ENCODE results near the gene GNAS. TPM values are rescaled to one million over a fixed set of nuclear protein-coding genes. Genes with fewer than 3 reads are reported as not detected.

The GNAS gene
- total and polyA plus RNA-seq, 9 donors: 1,389 to 3,620 (median 3,139) TPM

DNA sequence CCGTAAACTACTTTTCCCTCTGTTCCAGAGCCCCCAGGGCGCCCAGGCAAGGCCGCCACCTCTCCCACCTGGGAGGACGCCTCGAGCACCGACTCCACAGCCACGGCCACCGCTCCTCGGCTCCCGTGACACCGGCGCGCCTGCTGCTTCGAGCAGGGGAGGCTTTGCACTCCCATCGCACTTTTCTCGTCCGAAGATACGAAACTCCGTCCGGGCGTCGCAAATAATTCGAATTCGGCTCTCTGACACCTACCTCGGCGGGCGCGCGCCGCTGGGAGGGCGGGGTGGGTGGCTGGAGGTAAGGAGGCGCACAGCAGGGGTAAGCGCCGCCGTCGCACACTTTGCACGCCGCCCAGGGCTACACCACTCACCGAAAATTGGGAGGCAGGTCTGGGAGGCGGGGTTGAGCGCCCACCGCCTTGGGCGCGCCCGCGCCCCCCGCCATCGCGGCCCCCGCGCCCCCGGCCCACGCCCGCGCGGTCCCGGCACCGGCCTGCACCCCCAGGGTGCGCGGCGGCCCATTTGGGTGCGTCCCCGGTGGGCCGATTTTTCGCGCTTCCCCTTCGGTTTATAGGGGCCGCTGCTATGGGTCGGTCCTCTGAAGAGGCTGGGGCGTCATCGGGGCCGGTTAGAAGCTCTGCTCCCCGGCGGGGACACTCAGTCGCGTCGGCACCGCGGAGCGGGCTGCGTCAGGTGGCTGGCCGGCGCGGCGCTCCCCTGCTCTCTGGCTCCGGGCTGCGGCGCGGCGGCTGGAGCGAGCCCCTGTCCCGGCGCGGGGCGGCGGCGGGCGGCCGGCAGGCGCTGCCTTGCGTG is 36.2 kb downstream of the GNAS start:
- Histone ChIP-seq H3K9me3 (replicated peaks; ENCODE audit: control insufficient read depth, low read depth, low read length) (no peaks in the 10 kb centered on the region), H3K4me1 (ENCODE audit: control insufficient read depth, insufficient read depth, low read length) (peaks cover 12% of the 10 kb centered on the region), H3K27ac (ENCODE audit: low read length) (peak overlapping the region; percentile 75), H3K27me3 (ENCODE audit: control insufficient read depth, insufficient read depth, low read length) (no peaks in the 10 kb centered on the region), H3K36me3 (ENCODE audit: control insufficient read depth, insufficient read depth, low read length) (peaks cover 10% of the 10 kb centered on the region), H3K4me3 (ENCODE audit: low read length) (peak overlapping the region; percentile 57)
- 33% methylated on average over 100 of the region's 101 CpGs for WGBS (ENCODE audit: insufficient coverage)
- DNase-seq: peak; percentile 87

DNA sequence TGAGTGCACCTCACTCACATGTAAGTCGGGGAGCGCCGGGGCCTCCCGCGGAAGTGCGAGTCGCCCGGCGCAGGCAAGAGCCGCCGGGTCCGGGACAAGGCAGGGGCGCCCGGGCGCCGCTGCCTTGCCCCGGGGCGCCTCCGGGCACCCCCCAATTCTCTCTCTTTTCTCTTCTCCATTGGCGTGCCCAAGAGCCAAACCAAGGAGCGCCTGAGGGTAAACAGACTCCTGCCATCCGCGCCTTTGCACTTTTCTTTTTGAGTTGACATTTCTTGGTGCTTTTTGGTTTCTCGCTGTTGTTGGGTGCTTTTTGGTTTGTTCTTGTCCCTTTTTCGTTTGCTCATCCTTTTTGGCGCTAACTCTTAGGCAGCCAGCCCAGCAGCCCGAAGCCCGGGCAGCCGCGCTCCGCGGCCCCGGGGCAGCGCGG is 36.8 kb downstream of the GNAS start:
- peak overlapping the region; percentile 37 for H3K4me3 ChIP-seq (ENCODE audit: low read length)
- WGBS (ENCODE audit: insufficient coverage): 32% methylated on average over 24 of the region's 35 CpGs
- no peak for DNase-seq
- no peaks in the 10 kb centered on the region for H3K27me3 ChIP-seq (ENCODE audit: control insufficient read depth, insufficient read depth, low read length)
- peaks cover 10% of the 10 kb centered on the region for H3K36me3 ChIP-seq (ENCODE audit: control insufficient read depth, insufficient read depth, low read length)
- H3K27ac ChIP-seq (ENCODE audit: low read length): peak overlapping the region; percentile 81
- peaks cover 12% of the 10 kb centered on the region for H3K4me1 ChIP-seq (ENCODE audit: control insufficient read depth, insufficient read depth, low read length)
- H3K9me3 ChIP-seq (replicated peaks; ENCODE audit: control insufficient read depth, low read depth, low read length): no peaks in the 10 kb centered on the region

DNA sequence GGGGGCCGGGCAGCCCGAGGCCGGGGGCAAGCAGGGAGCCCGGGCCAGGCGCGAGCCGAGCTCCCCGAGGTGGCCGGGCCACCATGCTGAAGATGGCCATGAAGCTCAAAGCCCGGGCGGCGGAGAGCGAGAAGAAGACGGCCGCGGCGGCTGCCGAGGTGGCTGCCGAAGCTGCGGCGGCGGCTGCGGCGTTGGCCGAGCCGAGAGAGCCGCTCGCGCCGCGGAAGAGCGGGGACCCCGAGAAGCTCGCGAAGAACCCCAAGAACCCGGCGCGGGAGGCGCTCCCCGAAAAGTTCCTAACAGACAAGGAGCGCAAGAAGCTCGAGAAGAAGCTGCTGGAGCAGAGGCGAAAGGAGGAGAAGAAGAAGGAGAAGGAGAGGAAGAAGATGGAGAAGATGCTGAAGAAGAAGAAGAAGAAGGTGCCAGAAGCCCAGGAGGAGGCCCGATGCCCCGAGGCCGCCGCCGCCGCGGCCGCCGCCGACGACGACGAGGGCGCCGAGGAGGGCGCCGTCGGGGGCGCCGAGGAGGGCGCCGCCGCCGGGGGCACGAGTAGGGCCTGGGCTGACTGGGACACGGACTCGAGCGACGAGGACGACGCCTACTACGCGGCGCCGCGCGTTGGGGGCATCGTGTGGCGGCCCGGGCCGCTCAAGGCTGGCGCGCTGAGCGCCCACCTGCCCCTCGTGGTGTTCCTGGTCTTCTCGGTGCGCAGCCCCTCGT is 37.4 kb downstream of the GNAS start:
- Histone ChIP-seq H3K4me1 (ENCODE audit: control insufficient read depth, insufficient read depth, low read length) (peaks cover 13% of the 10 kb centered on the region), H3K36me3 (ENCODE audit: control insufficient read depth, insufficient read depth, low read length) (peaks cover 8% of the 10 kb centered on the region), H3K9me3 (replicated peaks; ENCODE audit: control insufficient read depth, low read depth, low read length) (no peaks in the 10 kb centered on the region), H3K27me3 (ENCODE audit: control insufficient read depth, insufficient read depth, low read length) (no peaks in the 10 kb centered on the region), H3K27ac (ENCODE audit: low read length) (peak overlapping the region; percentile 91), H3K4me3 (ENCODE audit: low read length) (peak overlapping the region; percentile 37)
- DNase-seq: no peak
- 31% methylated on average over 91 of the region's 91 CpGs for WGBS (ENCODE audit: insufficient coverage)

DNA sequence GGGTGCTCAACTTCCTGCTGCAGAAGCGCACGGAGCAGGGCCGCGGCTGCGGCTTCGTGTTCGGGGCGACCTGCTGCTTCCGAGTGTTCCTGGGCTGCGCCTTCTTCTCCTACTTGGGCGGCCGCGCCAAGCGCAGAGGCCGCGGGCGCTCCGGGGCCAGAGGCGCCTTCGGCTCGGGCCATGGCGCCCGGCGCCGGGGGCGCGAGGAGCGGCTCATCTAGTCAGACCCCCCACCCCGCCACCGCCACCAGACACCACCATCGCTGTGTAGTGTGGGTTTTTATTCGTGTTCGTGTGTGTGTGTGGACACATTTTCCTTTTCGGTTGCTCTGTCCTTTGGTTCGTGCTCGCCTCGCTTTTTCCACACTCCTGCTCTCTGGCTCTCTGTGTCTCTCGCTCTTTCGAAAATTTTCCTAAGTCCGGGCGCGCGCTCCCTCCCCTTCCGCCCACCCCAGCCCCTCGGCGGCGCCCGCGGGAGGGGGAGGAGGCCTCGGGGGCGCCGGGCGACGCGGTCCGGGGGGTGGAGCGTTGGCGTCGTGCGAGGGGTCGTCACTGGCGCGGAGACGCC is 38.1 kb downstream of the GNAS start:
- peak overlapping the region; percentile 37 for H3K4me3 ChIP-seq (ENCODE audit: low read length)
- DNase-seq: no peak
- H3K4me1 ChIP-seq (ENCODE audit: control insufficient read depth, insufficient read depth, low read length): peaks cover 20% of the 10 kb centered on the region
- WGBS (ENCODE audit: insufficient coverage): under 1% methylated on average over 25 of the region's 64 CpGs
- H3K36me3 ChIP-seq (ENCODE audit: control insufficient read depth, insufficient read depth, low read length): peaks cover 9% of the 10 kb centered on the region
- H3K27me3 ChIP-seq (ENCODE audit: control insufficient read depth, insufficient read depth, low read length): no peaks in the 10 kb centered on the region
- no peaks in the 10 kb centered on the region for H3K9me3 ChIP-seq (replicated peaks; ENCODE audit: control insufficient read depth, low read depth, low read length)
- H3K27ac ChIP-seq (ENCODE audit: low read length): peak overlapping the region; percentile 91

DNA sequence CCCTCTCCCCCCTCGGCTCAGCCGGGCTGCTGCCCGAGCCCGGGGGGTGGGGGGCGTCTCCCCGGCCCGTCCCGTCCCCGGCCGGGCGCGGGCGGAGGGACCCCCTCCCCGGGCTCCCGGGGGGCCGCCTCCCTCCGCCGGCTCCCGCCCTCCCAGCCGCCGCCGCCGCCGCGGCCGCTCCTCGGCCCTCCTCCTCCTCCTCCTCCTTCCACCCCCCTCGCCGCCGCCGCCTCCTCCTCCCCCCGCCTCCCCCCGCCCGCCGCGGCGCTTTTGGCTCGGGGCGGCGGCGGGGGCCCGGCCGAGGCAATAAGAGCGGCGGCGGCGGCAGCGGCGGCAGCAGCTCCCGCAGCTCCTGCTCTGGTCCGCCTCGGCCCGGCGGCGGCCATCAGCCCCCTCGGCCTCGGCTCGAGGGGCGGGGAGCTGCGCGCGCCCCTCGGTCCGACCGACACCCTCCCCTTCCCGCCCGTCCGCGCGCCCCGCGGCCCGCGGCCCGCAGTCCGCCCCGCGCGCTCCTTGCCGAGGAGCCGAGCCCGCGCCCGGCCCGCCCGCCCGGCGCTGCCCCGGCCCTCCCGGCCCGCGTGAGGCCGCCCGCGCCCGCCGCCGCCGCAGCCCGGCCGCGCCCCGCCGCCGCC is 38.7 kb downstream of the GNAS start:
- Histone ChIP-seq H3K9me3 (replicated peaks; ENCODE audit: control insufficient read depth, low read depth, low read length) (no peaks in the 10 kb centered on the region), H3K27ac (ENCODE audit: low read length) (peak overlapping the region; percentile 93), H3K27me3 (ENCODE audit: control insufficient read depth, insufficient read depth, low read length) (no peaks in the 10 kb centered on the region), H3K36me3 (ENCODE audit: control insufficient read depth, insufficient read depth, low read length) (peaks cover 15% of the 10 kb centered on the region), H3K4me1 (ENCODE audit: control insufficient read depth, insufficient read depth, low read length) (peaks cover 26% of the 10 kb centered on the region), H3K4me3 (ENCODE audit: low read length) (peak overlapping the region; percentile 55)
- DNase-seq: peak; percentile 97
- under 1% methylated on average over 73 of the region's 105 CpGs for WGBS (ENCODE audit: insufficient coverage)

DNA sequence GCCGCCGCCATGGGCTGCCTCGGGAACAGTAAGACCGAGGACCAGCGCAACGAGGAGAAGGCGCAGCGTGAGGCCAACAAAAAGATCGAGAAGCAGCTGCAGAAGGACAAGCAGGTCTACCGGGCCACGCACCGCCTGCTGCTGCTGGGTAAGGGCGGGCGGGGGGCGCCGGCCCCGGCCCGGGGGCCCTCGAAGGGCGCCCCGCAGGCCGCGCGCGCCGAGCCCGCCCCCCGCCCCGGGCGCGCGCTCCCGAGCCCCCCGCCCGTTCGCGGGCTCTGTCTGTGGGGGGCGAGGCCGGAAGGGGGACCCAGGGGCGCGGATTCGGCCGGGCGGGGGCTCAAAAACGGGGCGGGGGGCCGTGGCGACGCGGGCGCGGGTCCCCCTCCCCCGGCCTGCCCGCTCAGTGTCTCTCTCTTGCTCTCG is 39.2 kb downstream of the GNAS start:
- H3K27ac ChIP-seq (ENCODE audit: low read length): peak overlapping the region; percentile 100
- H3K9me3 ChIP-seq (replicated peaks; ENCODE audit: control insufficient read depth, low read depth, low read length): no peaks in the 10 kb centered on the region
- H3K36me3 ChIP-seq (ENCODE audit: control insufficient read depth, insufficient read depth, low read length): peaks cover 19% of the 10 kb centered on the region
- H3K4me1 ChIP-seq (ENCODE audit: control insufficient read depth, insufficient read depth, low read length): peaks cover 29% of the 10 kb centered on the region
- WGBS (ENCODE audit: insufficient coverage): 0% methylated on average over 32 of the region's 55 CpGs
- no peaks in the 10 kb centered on the region for H3K27me3 ChIP-seq (ENCODE audit: control insufficient read depth, insufficient read depth, low read length)
- DNase-seq: peak; percentile 81
- peak overlapping the region; percentile 91 for H3K4me3 ChIP-seq (ENCODE audit: low read length)

DNA sequence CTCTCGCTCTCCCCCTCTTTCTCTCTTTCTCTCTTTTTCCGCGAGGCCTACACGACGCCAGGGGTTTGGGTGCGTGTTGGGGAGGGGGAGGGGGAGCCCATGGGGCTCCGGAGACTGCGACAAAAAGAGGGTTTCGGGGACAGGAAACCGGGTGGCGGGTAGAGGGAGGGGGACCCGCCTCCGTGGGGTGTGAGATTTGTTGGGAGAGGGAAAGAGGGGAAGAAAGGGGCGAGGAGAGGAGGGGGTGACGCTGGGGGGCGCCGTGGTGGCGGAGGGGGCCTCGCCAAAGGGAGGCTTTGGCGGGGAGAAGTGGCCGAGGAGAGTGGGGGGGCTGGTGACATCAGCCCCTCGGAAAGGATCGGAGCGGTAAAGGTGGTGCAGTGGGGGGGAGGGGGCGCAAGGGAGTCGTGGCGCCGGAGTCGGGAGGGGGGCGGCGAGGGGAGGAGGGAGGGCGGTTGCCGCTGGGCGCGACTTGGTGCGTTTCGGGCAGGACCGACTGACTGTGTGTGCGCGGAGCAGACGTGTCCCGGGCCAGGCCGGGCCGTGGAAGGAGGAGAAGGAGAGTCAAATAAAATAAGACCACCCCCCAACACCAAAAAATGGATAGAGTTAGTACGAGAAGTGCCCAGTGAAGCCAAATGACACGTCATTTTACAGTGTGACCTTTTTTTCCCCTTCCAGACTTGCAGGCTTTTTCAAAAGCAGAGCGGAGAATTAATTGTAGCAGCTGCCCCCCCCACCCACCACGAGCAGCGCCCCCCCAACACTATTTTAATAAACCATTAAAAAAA is 39.8 kb downstream of the GNAS start:
- peak overlapping the region; percentile 100 for H3K27ac ChIP-seq (ENCODE audit: low read length)
- H3K4me1 ChIP-seq (ENCODE audit: control insufficient read depth, insufficient read depth, low read length): peaks cover 32% of the 10 kb centered on the region
- WGBS (ENCODE audit: insufficient coverage): 0% methylated on average over 20 of the region's 49 CpGs
- no peaks in the 10 kb centered on the region for H3K9me3 ChIP-seq (replicated peaks; ENCODE audit: control insufficient read depth, low read depth, low read length)
- H3K27me3 ChIP-seq (ENCODE audit: control insufficient read depth, insufficient read depth, low read length): no peaks in the 10 kb centered on the region
- peaks cover 23% of the 10 kb centered on the region for H3K36me3 ChIP-seq (ENCODE audit: control insufficient read depth, insufficient read depth, low read length)
- H3K4me3 ChIP-seq (ENCODE audit: low read length): peak overlapping the region; percentile 91
- peak; percentile 94 for DNase-seq

DNA sequence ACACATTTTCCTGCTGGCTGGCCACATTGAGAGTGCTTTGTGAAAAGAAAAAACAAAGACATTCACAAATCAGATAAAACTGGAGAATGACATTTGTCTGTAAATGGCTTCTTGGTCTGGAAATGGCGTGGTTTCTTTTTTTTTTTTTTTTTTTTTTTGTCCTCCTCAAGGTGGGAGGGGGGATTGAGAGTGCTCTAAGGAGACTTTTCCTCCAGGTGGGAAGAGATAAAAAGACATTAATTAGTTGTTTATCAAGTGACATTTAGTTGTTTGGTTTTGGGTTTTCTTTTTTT is 40.4 kb downstream of the GNAS start:
- DNase-seq: no peak
- H3K27me3 ChIP-seq (ENCODE audit: control insufficient read depth, insufficient read depth, low read length): no peaks in the 10 kb centered on the region
- WGBS (ENCODE audit: insufficient coverage): no CpG with 5 or more reads among the region's 1 CpG
- H3K36me3 ChIP-seq (ENCODE audit: control insufficient read depth, insufficient read depth, low read length): peaks cover 22% of the 10 kb centered on the region
- H3K4me1 ChIP-seq (ENCODE audit: control insufficient read depth, insufficient read depth, low read length): peaks cover 35% of the 10 kb centered on the region
- H3K4me3 ChIP-seq (ENCODE audit: low read length): peak overlapping the region; percentile 91
- H3K9me3 ChIP-seq (replicated peaks; ENCODE audit: control insufficient read depth, low read depth, low read length): no peaks in the 10 kb centered on the region
- H3K27ac ChIP-seq (ENCODE audit: low read length): peak overlapping the region; percentile 100

DNA sequence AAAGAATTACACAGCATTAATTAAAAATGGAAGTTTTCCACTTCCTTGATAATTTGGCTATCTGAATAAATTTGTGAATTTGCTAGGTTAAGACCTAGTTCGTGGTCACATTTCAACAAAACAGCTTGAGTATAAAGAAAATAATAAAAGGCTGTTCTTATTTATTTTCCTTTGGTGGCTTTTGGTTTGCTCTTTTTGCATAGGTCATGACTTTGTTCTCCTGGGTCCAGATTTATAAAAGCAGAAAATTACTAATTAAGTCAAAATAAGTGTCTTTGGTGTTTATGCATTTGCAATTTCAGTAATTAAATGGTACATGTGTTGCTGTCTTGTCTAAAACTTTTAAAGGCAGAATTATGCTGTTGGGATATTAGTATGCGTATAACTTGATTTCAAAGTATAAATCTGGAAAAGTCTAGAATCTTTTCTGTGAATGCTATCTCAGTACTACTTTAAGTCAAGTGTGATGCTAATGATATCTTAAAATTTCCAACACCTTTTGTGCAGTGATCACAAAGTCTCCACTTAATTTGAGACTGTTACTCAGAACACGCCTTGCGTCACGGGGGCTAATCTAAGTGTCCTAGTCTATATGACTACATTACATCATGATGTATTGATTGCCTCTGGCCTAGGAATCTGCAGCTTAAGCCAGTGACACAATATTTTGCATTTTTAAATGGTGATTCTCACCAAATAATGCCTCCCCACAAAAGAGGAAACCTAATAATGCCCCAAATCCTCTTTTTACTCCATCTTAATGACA is 41.0 kb downstream of the GNAS start:
- peak; percentile 63 for DNase-seq
- H3K27ac ChIP-seq (ENCODE audit: low read length): peak overlapping the region; percentile 100
- peak overlapping the region; percentile 91 for H3K4me3 ChIP-seq (ENCODE audit: low read length)
- no CpG with 5 or more reads among the region's 5 CpGs for WGBS (ENCODE audit: insufficient coverage)
- no peaks in the 10 kb centered on the region for H3K27me3 ChIP-seq (ENCODE audit: control insufficient read depth, insufficient read depth, low read length)
- peaks cover 32% of the 10 kb centered on the region for H3K4me1 ChIP-seq (ENCODE audit: control insufficient read depth, insufficient read depth, low read length)
- no peaks in the 10 kb centered on the region for H3K9me3 ChIP-seq (replicated peaks; ENCODE audit: control insufficient read depth, low read depth, low read length)
- peaks cover 26% of the 10 kb centered on the region for H3K36me3 ChIP-seq (ENCODE audit: control insufficient read depth, insufficient read depth, low read length)
